Measurements from ENCODE around the gene RCOR1.

The RCOR1 gene

DNA sequence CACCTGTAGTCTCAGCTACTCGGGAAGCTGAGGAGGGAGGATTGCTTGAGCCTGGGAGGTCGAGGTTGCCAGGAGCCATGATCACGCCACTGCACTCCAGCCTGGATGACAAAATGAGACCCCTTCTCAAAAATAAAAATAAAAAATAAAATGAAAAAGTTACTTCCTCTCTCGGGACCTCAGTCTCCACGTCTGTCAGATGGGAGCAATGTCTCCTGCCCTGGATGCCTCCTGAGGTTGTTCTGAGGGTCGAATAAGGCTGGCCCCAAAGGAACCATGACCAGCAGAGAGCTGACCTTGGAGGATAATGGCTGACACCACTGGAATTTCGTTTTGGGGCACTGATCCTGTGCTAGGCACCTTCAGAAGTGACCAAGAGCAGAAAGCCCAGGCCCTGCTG, 13.6 kb upstream of the RCOR1 start:
- peaks cover 10% of the 10 kb centered on the region for H3K4me1 ChIP-seq
- TF ChIP-seq CTCF (IDR thresholded peaks at IDR 0.05; ENCODE audit: low read depth, low read length) = no peak
- no peak overlapping the region for H3K4me3 ChIP-seq (ENCODE audit: low read depth, low read length)
- no peaks in the 10 kb centered on the region for H3K9me3 ChIP-seq
- no peak for DNase-seq
- no peaks in the 10 kb centered on the region for H3K36me3 ChIP-seq
- no peaks in the 10 kb centered on the region for H3K27me3 ChIP-seq

DNA sequence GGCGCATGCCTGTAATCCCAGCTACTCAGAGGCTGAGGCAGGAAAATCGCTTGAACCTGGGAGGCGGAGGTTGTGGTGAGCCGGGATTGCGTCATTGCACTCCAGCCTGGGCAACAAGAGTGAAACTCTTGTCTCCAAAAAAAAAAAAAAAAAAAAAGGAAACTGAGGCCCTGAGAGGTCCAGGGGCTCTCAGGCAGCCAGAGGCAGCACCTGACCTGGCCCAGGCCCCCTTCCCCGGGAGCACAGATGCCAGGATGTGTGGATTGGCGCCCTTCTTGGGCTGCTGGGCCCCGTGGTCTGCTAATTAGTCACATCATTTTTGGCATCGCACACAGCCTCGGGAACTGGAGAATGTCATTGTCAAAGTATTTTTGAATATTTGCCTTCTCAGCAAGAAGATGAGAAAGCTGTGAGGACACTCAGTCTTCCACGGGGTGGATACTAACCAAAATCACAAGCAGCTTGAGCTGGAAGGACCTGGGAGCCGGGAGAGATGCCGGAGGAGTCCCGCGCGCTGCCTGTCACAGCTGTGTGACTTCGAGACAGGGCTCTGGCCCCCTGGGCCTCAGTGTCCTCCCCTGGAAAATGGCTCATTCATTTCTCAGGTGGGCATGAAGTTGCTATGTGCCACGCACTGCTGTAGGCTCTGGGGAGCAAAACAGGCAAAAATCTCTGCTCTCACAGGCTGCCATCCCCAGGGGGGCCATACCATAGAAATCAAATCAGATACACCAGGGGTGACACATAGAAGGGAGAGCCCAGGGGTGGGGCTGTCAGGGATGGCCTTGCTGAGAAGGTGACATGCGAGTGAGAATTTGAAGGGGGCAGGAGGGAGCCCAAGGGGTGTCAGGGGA, 12.5 kb upstream of the RCOR1 start:
- H3K9me3 ChIP-seq = no peaks in the 10 kb centered on the region
- TF ChIP-seq CTCF (IDR thresholded peaks at IDR 0.05; ENCODE audit: low read depth, low read length) = no peak
- no peaks in the 10 kb centered on the region for H3K36me3 ChIP-seq
- DNase-seq = peak; percentile 59
- H3K4me3 ChIP-seq (ENCODE audit: low read depth, low read length) = no peak overlapping the region
- no peaks in the 10 kb centered on the region for H3K27me3 ChIP-seq
- peaks cover 14% of the 10 kb centered on the region for H3K4me1 ChIP-seq

DNA sequence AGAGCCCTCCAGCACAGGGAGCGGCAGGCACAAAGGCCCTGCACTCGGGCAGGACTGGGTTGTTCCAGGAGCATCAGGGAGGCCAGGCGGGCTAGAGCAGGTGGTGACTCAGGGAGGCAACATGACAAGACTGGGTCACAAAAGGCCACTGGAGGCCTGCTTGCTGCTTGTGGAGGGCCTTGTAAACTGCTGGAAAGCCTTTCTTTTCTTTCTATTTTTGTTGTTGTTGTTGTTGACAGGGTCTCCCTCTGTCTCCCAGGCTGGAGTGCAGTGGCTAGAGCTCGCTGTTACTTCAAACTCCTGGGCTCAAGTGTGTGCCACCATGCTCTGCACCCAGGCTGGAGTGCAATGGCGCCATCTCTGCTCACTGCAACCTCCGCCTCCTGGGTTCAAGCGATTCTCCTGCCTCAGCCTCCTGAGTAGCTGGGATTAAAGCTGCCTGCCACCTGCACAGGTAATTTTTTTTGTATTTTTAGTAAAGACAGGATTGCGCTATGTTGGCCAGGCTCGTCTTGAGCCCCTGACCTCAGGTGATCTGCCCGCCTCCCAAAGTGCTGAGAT, 11.8 kb upstream of the RCOR1 start:
- peak; percentile 47 for DNase-seq
- TF ChIP-seq CTCF (IDR thresholded peaks at IDR 0.05; ENCODE audit: low read depth, low read length) = no peak
- Histone ChIP-seq H3K9me3 (no peaks in the 10 kb centered on the region), H3K4me3 (ENCODE audit: low read depth, low read length) (no peak overlapping the region), H3K36me3 (no peaks in the 10 kb centered on the region), H3K27me3 (no peaks in the 10 kb centered on the region), H3K4me1 (peaks cover 20% of the 10 kb centered on the region)

DNA sequence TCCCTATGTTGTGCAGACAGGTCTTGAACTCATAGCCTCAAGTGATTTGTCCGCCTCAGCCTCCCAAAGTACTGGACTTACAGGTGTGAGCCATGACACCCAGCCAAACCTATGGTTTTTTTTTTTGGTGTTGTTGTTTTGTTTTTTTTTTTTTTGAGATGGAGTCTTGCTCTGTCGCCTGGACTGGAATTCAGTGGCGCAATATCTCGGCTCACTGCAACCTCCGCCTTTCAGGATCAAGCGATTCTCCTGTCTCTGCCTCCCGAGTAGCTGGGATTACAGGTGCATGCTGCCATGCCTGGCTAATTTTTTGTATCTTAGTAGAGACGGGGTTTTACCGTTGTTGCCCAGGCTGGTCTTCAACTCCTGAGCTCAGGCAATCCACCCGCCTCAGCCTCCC, 11.3 kb upstream of the RCOR1 start:
- no peak for TF ChIP-seq CTCF (IDR thresholded peaks at IDR 0.05; ENCODE audit: low read depth, low read length)
- Histone ChIP-seq H3K4me3 (ENCODE audit: low read depth, low read length) (no peak overlapping the region), H3K9me3 (no peaks in the 10 kb centered on the region), H3K4me1 (peaks cover 24% of the 10 kb centered on the region), H3K36me3 (no peaks in the 10 kb centered on the region), H3K27me3 (no peaks in the 10 kb centered on the region)
- no peak for DNase-seq

GRCh38 chr14:102583726-102584125, 8.7 kb upstream of the RCOR1 start:
- Histone ChIP-seq H3K4me1 (peaks cover 24% of the 10 kb centered on the region), H3K36me3 (no peaks in the 10 kb centered on the region), H3K4me3 (ENCODE audit: low read depth, low read length) (no peak overlapping the region), H3K9me3 (no peaks in the 10 kb centered on the region), H3K27me3 (no peaks in the 10 kb centered on the region)
- DNase-seq = no peak
- TF ChIP-seq CTCF (IDR thresholded peaks at IDR 0.05; ENCODE audit: low read depth, low read length) = no peak

Measured in BE2C (cell line).